Glomerular endothelial cell (primary cell): ENCODE results near the gene NOS3. TPM values are rescaled to one million over a fixed set of nuclear protein-coding genes. Genes with fewer than 3 reads are reported as not detected.

ENCODE experiments used
- DNase-seq: peaks from one replicate; pipeline ENCODE4 v3.0.0-alpha.2; 2011; ENCODE audit warnings: low read depth, low spot score; ENCODE audit errors: extremely low read depth
- total RNA-seq: library from RNA; depleted of rRNA; stranded (reverse); fragments of >200 nt; gene quantifications from 2 replicates; pipeline ENCODE4 v1.2.3, GENCODE V29; 2015

Gene NOS3
- total RNA-seq, 1 donor from 2014 or later: 22.0 TPM

GRCh38 chr7:150977382-150978125 lies 13.3 kb upstream of the NOS3 start:
- no peak for DNase-seq

- no peak for DNase-seq
Observed at GRCh38 chr7:150978126-150978789, 12.6 kb upstream of the NOS3 start, which contains the start of gene KCNH2. TSS of gene KCNH2 (minus strand) at chr7:150978321. CDS start at chr7:150977913, 408 bp downstream.

- DNase-seq: no peak
Observed at GRCh38 chr7:150979713-150980390, 11.0 kb upstream of the NOS3 start.

GRCh38 chr7:150980663-150981062 lies 10.2 kb upstream of the NOS3 start:
- DNase-seq: no peak

- DNase-seq: no peak
Observed at GRCh38 chr7:150981644-150982043, 9.2 kb upstream of the NOS3 start.

- no peak for DNase-seq
Observed at GRCh38 chr7:150982351-150982750, 8.5 kb upstream of the NOS3 start.

- no peak for DNase-seq
Observed at GRCh38 chr7:150983893-150984368, 6.9 kb upstream of the NOS3 start.

- DNase-seq: no peak
Observed at GRCh38 chr7:150986099-150986512, 4.7 kb upstream of the NOS3 start.

- no peak for DNase-seq
Observed at GRCh38 chr7:150986556-150986955, 4.3 kb upstream of the NOS3 start.

GRCh38 chr7:150988230-150989226 lies 2.3 kb upstream of the NOS3 start:
- no peak for DNase-seq

- DNase-seq: no peak
Observed at GRCh38 chr7:150989456-150989855, 1.4 kb upstream of the NOS3 start.

- DNase-seq: no peak
Observed at GRCh38 chr7:150992051-150992640, 1.3 kb downstream of the NOS3 start.

- no peak for DNase-seq
Observed at GRCh38 chr7:150992833-150993302, 2.1 kb downstream of the NOS3 start.

- no peak for DNase-seq
Observed at GRCh38 chr7:150993511-150993910, 2.7 kb downstream of the NOS3 start.

GRCh38 chr7:150994141-150994837 lies 3.5 kb downstream of the NOS3 start:
- DNase-seq: no peak

GRCh38 chr7:150994838-150995510 lies 4.2 kb downstream of the NOS3 start:
- no peak for DNase-seq

GRCh38 chr7:150996376-150997074 lies 5.7 kb downstream of the NOS3 start:
- DNase-seq: no peak

- no peak for DNase-seq
Observed at GRCh38 chr7:150997075-150997511, 6.3 kb downstream of the NOS3 start.
